HEK293 (cell line): ENCODE results near the gene C1orf21.

Experiments used
- IKZF3 ChIP-seq: fragments of 450-650 bp; IDR thresholded peaks from 2 replicates; pipeline ENCODE4 v1.5.0; 2018; ENCODE audit warnings: missing biosample characterization, mild to moderate bottlenecking, missing genetic modification characterization, moderate library complexity
- KLF10 ChIP-seq: fragments of 450-650 bp; IDR thresholded peaks from 2 replicates; pipeline ENCODE4 v1.5.1; 2018; ENCODE audit warnings: missing biosample characterization, mild to moderate bottlenecking, missing genetic modification characterization
- MZF1 ChIP-seq: fragments of 450-650 bp; formaldehyde crosslinking; IDR thresholded peaks from 2 replicates; pipeline ENCODE4 v1.5.1; 2017; ENCODE audit warnings: missing biosample characterization, missing genetic modification characterization, borderline replicate concordance
- OSR2 ChIP-seq: fragments of 450-650 bp; formaldehyde crosslinking; IDR thresholded peaks from 2 replicates; pipeline ENCODE4 v1.5.1; 2016; ENCODE audit warnings: missing biosample characterization, missing genetic modification characterization
- PRDM4 ChIP-seq: fragments of 450-650 bp; formaldehyde crosslinking; IDR thresholded peaks from 2 replicates; pipeline ENCODE4 v1.5.1; 2017; ENCODE audit warnings: missing biosample characterization, missing genetic modification characterization
- SCRT1 ChIP-seq: fragments of 450-650 bp; formaldehyde crosslinking; IDR thresholded peaks from 2 replicates; pipeline ENCODE4 v1.5.1; 2016; ENCODE audit warnings: missing biosample characterization, missing genetic modification characterization, borderline replicate concordance
- ZEB2 ChIP-seq: fragments of 450-650 bp; formaldehyde crosslinking; IDR thresholded peaks from 2 replicates; pipeline ENCODE4 v1.5.1; 2016; ENCODE audit warnings: missing biosample characterization, missing genetic modification characterization
- ZNF155 ChIP-seq: fragments of 450-650 bp; formaldehyde crosslinking; IDR thresholded peaks from 2 replicates; pipeline ENCODE4 v1.5.1; 2016; ENCODE audit warnings: missing biosample characterization, missing genetic modification characterization
- ZNF26 ChIP-seq: fragments of 450-650 bp; formaldehyde crosslinking; IDR thresholded peaks from 2 replicates; pipeline ENCODE4 v1.5.1; 2016; ENCODE audit warnings: missing biosample characterization, missing genetic modification characterization
- ZNF274 ChIP-seq, 2 experiments: fragments of 200-500 bp in 1 of 2; fragments of 450-650 bp in 1 of 2; sonication (Bioruptor generic) in 1 of 2; formaldehyde crosslinking in 1 of 2; IDR thresholded peaks; 2 replicates each; pipeline versions ENCODE4 v1.5.1 to v1.6.1; 2014 to 2016; ENCODE audit warnings: borderline replicate concordance in 1 of 2, inconsistent platforms in 1 of 2, low read length in 1 of 2, missing biosample characterization in 1 of 2, missing genetic modification characterization in 1 of 2
- ZNF501 ChIP-seq: fragments of 450-650 bp; formaldehyde crosslinking; IDR thresholded peaks from 2 replicates; pipeline ENCODE4 v1.5.1; 2016; ENCODE audit warnings: missing biosample characterization, missing genetic modification characterization
- ZNF514 ChIP-seq: fragments of 450-650 bp; formaldehyde crosslinking; IDR thresholded peaks from 2 replicates; pipeline ENCODE4 v1.5.1; 2016; ENCODE audit warnings: missing biosample characterization, missing genetic modification characterization
- ZNF560 ChIP-seq: fragments of 450-650 bp; formaldehyde crosslinking; IDR thresholded peaks from 2 replicates; pipeline ENCODE4 v1.5.1; 2017; ENCODE audit warnings: missing biosample characterization, missing genetic modification characterization, borderline replicate concordance
- ZNF624 ChIP-seq: fragments of 450-650 bp; formaldehyde crosslinking; IDR thresholded peaks from 2 replicates; pipeline ENCODE4 v1.5.1; 2017; ENCODE audit warnings: missing biosample characterization, missing genetic modification characterization
- ZNF670 ChIP-seq: fragments of 450-650 bp; formaldehyde crosslinking; IDR thresholded peaks from 2 replicates; pipeline ENCODE4 v1.5.1; 2016; ENCODE audit warnings: missing biosample characterization, missing genetic modification characterization, low read depth
- ZNF792 ChIP-seq: fragments of 450-650 bp; formaldehyde crosslinking; IDR thresholded peaks from 2 replicates; pipeline ENCODE4 v1.5.1; 2016; ENCODE audit warnings: missing biosample characterization, missing genetic modification characterization
- ZSCAN4 ChIP-seq: fragments of 450-650 bp; formaldehyde crosslinking; IDR thresholded peaks from 2 replicates; pipeline ENCODE4 v1.5.1; 2017; ENCODE audit warnings: missing biosample characterization, missing genetic modification characterization
- TF ChIP-seq, protein P1 (sequence below): fragments of 450-650 bp; formaldehyde crosslinking; IDR thresholded peaks from 2 replicates; pipeline ENCODE4 v1.5.1; 2016; ENCODE audit warnings: missing biosample characterization, missing genetic modification characterization, borderline replicate concordance
- TF ChIP-seq, protein P2 (sequence below): fragments of 450-650 bp; formaldehyde crosslinking; IDR thresholded peaks from 2 replicates; pipeline ENCODE4 v1.5.1; 2016; ENCODE audit warnings: missing biosample characterization, missing genetic modification characterization, borderline replicate concordance
- TF ChIP-seq, protein P3 (sequence below): fragments of 450-650 bp; formaldehyde crosslinking; IDR thresholded peaks from 2 replicates; pipeline ENCODE4 v1.5.1; 2016; ENCODE audit warnings: missing biosample characterization, missing genetic modification characterization, low read depth

The C1orf21 gene

GRCh38 chr1:184386312-184387068 lies at the start of gene C1orf21 (continued):
- TF ChIP-seq KLF10 (tag by site-specific recombination) = peak; percentile 89
- peak; percentile 58; the same call in 1 of the 2 replicates for TF ChIP-seq OSR2 (tag by site-specific recombination)
- TF ChIP-seq ZNF501 (tag by site-specific recombination) = peak; percentile 98
- no peak for TF ChIP-seq ZNF514 (tag by site-specific recombination)
- TF ChIP-seq MZF1 (tag by site-specific recombination) = no peak; the same call in none of the 2 replicates
- TF ChIP-seq ZNF560 (tag by site-specific recombination) = no peak
- TF ChIP-seq IKZF3 (tag by site-specific recombination) = no peak; the same call in 1 of the 2 replicates
- no peak for TF ChIP-seq ZNF670 (tag by site-specific recombination)
- TF ChIP-seq ZNF624 = peak; percentile 44; the same call in 1 of the 2 replicates
- TF ChIP-seq ZNF155 (tag by site-specific recombination) = no peak
- no peak for TF ChIP-seq ZNF274 (IDR thresholded peaks at IDR 0.05; ENCODE audit: low read length)
- TF ChIP-seq ZNF274 (tag by site-specific recombination; IDR thresholded peaks at IDR 0.05; ENCODE audit: borderline replicate concordance) = no peak
- peak; percentile 72; the same call in 1 of the 2 replicates for TF ChIP-seq ZNF792 (tag by site-specific recombination)
- TF ChIP-seq PRDM4 = peak; percentile 23; the same call in 1 of the 2 replicates
- TF ChIP-seq, protein P1, sequence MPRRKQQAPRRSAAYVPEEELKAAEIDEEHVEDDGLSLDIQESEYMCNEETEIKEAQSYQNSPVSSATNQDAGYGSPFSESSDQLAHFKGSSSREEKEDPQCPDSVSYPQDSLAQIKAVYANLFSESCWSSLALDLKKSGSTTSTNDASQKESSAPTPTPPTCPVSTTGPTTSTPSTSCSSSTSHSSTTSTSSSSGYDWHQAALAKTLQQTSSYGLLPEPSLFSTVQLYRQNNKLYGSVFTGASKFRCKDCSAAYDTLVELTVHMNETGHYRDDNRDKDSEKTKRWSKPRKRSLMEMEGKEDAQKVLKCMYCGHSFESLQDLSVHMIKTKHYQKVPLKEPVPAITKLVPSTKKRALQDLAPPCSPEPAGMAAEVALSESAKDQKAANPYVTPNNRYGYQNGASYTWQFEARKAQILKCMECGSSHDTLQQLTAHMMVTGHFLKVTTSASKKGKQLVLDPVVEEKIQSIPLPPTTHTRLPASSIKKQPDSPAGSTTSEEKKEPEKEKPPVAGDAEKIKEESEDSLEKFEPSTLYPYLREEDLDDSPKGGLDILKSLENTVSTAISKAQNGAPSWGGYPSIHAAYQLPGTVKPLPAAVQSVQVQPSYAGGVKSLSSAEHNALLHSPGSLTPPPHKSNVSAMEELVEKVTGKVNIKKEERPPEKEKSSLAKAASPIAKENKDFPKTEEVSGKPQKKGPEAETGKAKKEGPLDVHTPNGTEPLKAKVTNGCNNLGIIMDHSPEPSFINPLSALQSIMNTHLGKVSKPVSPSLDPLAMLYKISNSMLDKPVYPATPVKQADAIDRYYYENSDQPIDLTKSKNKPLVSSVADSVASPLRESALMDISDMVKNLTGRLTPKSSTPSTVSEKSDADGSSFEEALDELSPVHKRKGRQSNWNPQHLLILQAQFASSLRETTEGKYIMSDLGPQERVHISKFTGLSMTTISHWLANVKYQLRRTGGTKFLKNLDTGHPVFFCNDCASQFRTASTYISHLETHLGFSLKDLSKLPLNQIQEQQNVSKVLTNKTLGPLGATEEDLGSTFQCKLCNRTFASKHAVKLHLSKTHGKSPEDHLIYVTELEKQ (tag by site-specific recombination) = peak; percentile 77; the same call in 1 of the 2 replicates
- TF ChIP-seq ZSCAN4 = peak; percentile 99
- TF ChIP-seq ZNF26 (tag by site-specific recombination) = no peak
- TF ChIP-seq SCRT1 (tag by site-specific recombination) = no peak
- TF ChIP-seq, protein P2, sequence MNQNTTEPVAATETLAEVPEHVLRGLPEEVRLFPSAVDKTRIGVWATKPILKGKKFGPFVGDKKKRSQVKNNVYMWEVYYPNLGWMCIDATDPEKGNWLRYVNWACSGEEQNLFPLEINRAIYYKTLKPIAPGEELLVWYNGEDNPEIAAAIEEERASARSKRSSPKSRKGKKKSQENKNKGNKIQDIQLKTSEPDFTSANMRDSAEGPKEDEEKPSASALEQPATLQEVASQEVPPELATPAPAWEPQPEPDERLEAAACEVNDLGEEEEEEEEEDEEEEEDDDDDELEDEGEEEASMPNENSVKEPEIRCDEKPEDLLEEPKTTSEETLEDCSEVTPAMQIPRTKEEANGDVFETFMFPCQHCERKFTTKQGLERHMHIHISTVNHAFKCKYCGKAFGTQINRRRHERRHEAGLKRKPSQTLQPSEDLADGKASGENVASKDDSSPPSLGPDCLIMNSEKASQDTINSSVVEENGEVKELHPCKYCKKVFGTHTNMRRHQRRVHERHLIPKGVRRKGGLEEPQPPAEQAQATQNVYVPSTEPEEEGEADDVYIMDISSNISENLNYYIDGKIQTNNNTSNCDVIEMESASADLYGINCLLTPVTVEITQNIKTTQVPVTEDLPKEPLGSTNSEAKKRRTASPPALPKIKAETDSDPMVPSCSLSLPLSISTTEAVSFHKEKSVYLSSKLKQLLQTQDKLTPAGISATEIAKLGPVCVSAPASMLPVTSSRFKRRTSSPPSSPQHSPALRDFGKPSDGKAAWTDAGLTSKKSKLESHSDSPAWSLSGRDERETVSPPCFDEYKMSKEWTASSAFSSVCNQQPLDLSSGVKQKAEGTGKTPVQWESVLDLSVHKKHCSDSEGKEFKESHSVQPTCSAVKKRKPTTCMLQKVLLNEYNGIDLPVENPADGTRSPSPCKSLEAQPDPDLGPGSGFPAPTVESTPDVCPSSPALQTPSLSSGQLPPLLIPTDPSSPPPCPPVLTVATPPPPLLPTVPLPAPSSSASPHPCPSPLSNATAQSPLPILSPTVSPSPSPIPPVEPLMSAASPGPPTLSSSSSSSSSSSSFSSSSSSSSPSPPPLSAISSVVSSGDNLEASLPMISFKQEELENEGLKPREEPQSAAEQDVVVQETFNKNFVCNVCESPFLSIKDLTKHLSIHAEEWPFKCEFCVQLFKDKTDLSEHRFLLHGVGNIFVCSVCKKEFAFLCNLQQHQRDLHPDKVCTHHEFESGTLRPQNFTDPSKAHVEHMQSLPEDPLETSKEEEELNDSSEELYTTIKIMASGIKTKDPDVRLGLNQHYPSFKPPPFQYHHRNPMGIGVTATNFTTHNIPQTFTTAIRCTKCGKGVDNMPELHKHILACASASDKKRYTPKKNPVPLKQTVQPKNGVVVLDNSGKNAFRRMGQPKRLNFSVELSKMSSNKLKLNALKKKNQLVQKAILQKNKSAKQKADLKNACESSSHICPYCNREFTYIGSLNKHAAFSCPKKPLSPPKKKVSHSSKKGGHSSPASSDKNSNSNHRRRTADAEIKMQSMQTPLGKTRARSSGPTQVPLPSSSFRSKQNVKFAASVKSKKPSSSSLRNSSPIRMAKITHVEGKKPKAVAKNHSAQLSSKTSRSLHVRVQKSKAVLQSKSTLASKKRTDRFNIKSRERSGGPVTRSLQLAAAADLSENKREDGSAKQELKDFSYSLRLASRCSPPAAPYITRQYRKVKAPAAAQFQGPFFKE (tag by site-specific recombination) = no peak
- TF ChIP-seq, protein P3, sequence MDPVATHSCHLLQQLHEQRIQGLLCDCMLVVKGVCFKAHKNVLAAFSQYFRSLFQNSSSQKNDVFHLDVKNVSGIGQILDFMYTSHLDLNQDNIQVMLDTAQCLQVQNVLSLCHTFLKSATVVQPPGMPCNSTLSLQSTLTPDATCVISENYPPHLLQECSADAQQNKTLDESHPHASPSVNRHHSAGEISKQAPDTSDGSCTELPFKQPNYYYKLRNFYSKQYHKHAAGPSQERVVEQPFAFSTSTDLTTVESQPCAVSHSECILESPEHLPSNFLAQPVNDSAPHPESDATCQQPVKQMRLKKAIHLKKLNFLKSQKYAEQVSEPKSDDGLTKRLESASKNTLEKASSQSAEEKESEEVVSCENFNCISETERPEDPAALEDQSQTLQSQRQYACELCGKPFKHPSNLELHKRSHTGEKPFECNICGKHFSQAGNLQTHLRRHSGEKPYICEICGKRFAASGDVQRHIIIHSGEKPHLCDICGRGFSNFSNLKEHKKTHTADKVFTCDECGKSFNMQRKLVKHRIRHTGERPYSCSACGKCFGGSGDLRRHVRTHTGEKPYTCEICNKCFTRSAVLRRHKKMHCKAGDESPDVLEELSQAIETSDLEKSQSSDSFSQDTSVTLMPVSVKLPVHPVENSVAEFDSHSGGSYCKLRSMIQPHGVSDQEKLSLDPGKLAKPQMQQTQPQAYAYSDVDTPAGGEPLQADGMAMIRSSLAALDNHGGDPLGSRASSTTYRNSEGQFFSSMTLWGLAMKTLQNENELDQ = no peak
- TF ChIP-seq ZEB2 (tag by site-specific recombination) = peak; percentile 79
